Sigmoid colon (tissue), 7 donors: Measurements from ENCODE around the gene APOH. TPM values are rescaled to one million over a fixed set of nuclear protein-coding genes. Genes with fewer than 3 reads are reported as not detected.

ENCODE experiments used
- DNase-seq: peaks from one replicate; pipeline ENCODE4 v3.0.0-alpha.2; 2019
- H3K27ac ChIP-seq, 4 donors: fragments of 200-600 bp; sonication (generic); one replicate each; pipeline ENCODE4 v1.5.1; 2016 to 2019; ENCODE audit warnings: mild to moderate bottlenecking in 1 of 4
- H3K27me3 ChIP-seq, 3 donors: fragments of 200-600 bp; sonication (generic); one replicate each; pipeline ENCODE4 v1.5.1; 2019; ENCODE audit warnings: mild to moderate bottlenecking in 1 of 3
- H3K36me3 ChIP-seq, 4 donors: fragments of 200-600 bp; sonication (generic); one replicate each; pipeline ENCODE4 v1.5.1; 2016 to 2019
- H3K4me1 ChIP-seq, 4 donors: fragments of 200-600 bp; sonication (generic); one replicate each; pipeline ENCODE4 v1.5.1; 2017 to 2019
- H3K4me3 ChIP-seq, 4 donors: fragments of 200-600 bp; sonication (generic); one replicate each; pipeline ENCODE4 v1.5.1; 2017 to 2019; ENCODE audit warnings: mild to moderate bottlenecking in 2 of 4, moderate library complexity in 1 of 4
- H3K9me3 ChIP-seq, 4 donors: fragments of 200-600 bp in 3 of 4; sonication (generic) in 3 of 4; one replicate each; pipeline versions ENCODE4 v1.5.1 to v1.6.1; 2013 to 2019
- CTCF ChIP-seq, 4 experiments: fragments of 450-650 bp in 3 of 4; fragments of 200-600 bp in 1 of 4; IDR thresholded peaks; one replicate each; pipeline ENCODE4 v1.5.1; 2016 to 2019; ENCODE audit warnings: antibody characterized with exemption in 4 of 4, mild to moderate bottlenecking in 3 of 4, moderate library complexity in 2 of 4
- EP300 ChIP-seq, 4 donors: sonication (generic); formaldehyde crosslinking; IDR thresholded peaks; one replicate each; pipeline ENCODE4 v1.6.1; 2017; ENCODE audit warnings: antibody characterized with exemption in 4 of 4
- POLR2A ChIP-seq, 2 donors: fragments of 450-650 bp; IDR thresholded peaks; one replicate each; pipeline ENCODE4 v1.6.1; 2016; ENCODE audit warnings: antibody characterized with exemption in 2 of 2, mild to moderate bottlenecking in 2 of 2, moderate library complexity in 2 of 2
- POLR2AphosphoS5 ChIP-seq, 4 donors: sonication (generic); formaldehyde crosslinking; IDR thresholded peaks; one replicate each; pipeline ENCODE4 v1.6.1; 2017; ENCODE audit warnings: antibody characterized with exemption in 4 of 4
- WGBS, 2 donors: extraction: QIAGEN DNeasy Blood & Tissue Kit; methylation state at CpG; one replicate each; pipeline ENCODE4 v1.1.7; 2013; 5-methylcytosine and 5-hydroxymethylcytosine counted together
- intact Hi-C: fragments of 100-400 bp; cut with DNase I; formaldehyde crosslinking; loops from one replicate; pipeline ENCODE4 v1.15.1; 2023
- polyA plus RNA-seq, 3 donors: library from polyadenylated mRNA; stranded (reverse); fragments of 200-250 nt; gene quantifications; one replicate each; pipeline ENCODE4 v1.2.3, GENCODE V29; 2013
- total RNA-seq, 4 donors: library from RNA; depleted of rRNA; stranded (reverse); fragments of >200 nt; gene quantifications; one replicate each; pipeline ENCODE4 v1.1.0, GENCODE V29; 2016
- donor health status: healthy with polysubstance abuse.
- donor health status: Bipolar disorder and iron deficiency.
- donor health status: healthy.

The APOH gene
- total and polyA plus RNA-seq, 7 donors, result 0.20 to 0.71 TPM; not detected in 5

GRCh38 chr17:66172691-66173223 lies 56.5 kb downstream of the APOH start:
- H3K27ac ChIP-seq, result no peak overlapping the region
- intact Hi-C loops, result no loop called here
- H3K9me3 ChIP-seq, result no peaks in the 10 kb centered on the region
- H3K27me3 ChIP-seq, result no peaks in the 10 kb centered on the region
- no peak overlapping the region for H3K4me3 ChIP-seq
- peaks cover 0 to under 1% (median under 1%) of the 10 kb centered on the region in 4 donors for H3K4me1 ChIP-seq
- H3K36me3 ChIP-seq, result no peaks in the 10 kb centered on the region
- WGBS, 2 donors, result 51 to 92% methylated on average over 2 of the region's 2 CpGs
- no peak for DNase-seq
- TF ChIP-seq POLR2A (IDR thresholded peaks at IDR 0.05) (no peak), EP300 (IDR thresholded peaks at IDR 0.05) (no peak), POLR2AphosphoS5 (IDR thresholded peaks at IDR 0.05) (no peak), CTCF (IDR thresholded peaks at IDR 0.05) (no peak)

GRCh38 chr17:66172144-66172543 lies 57.1 kb downstream of the APOH start:
- WGBS, 2 donors, result 76 to 86% methylated on average over 5 of the region's 5 CpGs
- H3K4me3 ChIP-seq, result no peak overlapping the region
- no peak overlapping the region for H3K27ac ChIP-seq
- peaks cover 0 to 7% (median 5%) of the 10 kb centered on the region in 4 donors for H3K4me1 ChIP-seq
- H3K27me3 ChIP-seq, result no peaks in the 10 kb centered on the region
- H3K9me3 ChIP-seq, result no peaks in the 10 kb centered on the region
- TF ChIP-seq EP300 (IDR thresholded peaks at IDR 0.05), result no peak
- TF ChIP-seq CTCF (IDR thresholded peaks at IDR 0.05), result no peak
- no peak for TF ChIP-seq POLR2AphosphoS5 (IDR thresholded peaks at IDR 0.05)
- no peak for DNase-seq
- no peaks in the 10 kb centered on the region for H3K36me3 ChIP-seq
- intact Hi-C loops, result no loop called here

- WGBS, 2 donors, result 76 to 84% methylated on average over 3 of the region's 3 CpGs
- Histone ChIP-seq H3K36me3 (no peaks in the 10 kb centered on the region), H3K4me1 (peaks cover 0 to 11% (median 9%) of the 10 kb centered on the region in 4 donors), H3K9me3 (no peaks in the 10 kb centered on the region), H3K4me3 (no peak overlapping the region), H3K27ac (no peak overlapping the region), H3K27me3 (no peaks in the 10 kb centered on the region)
- TF ChIP-seq POLR2AphosphoS5 (IDR thresholded peaks at IDR 0.05), result no peak
- TF ChIP-seq EP300 (IDR thresholded peaks at IDR 0.05), result no peak
- no peak for TF ChIP-seq POLR2A (IDR thresholded peaks at IDR 0.05)
- no peak for TF ChIP-seq CTCF (IDR thresholded peaks at IDR 0.05)
- DNase-seq, result no peak
- intact Hi-C loops, result no loop called here
These were observed 57.5 kb downstream of the APOH start for GRCh38 chr17:66171692-66172091.

- H3K9me3 ChIP-seq, result no peaks in the 10 kb centered on the region
- H3K27ac ChIP-seq, result no peak overlapping the region
- DNase-seq, result no peak
- no peak overlapping the region for H3K4me3 ChIP-seq
- no peak for TF ChIP-seq CTCF (IDR thresholded peaks at IDR 0.05)
- no peak for TF ChIP-seq POLR2A (IDR thresholded peaks at IDR 0.05)
- TF ChIP-seq POLR2AphosphoS5 (IDR thresholded peaks at IDR 0.05), result no peak
- no peak for TF ChIP-seq EP300 (IDR thresholded peaks at IDR 0.05)
- H3K36me3 ChIP-seq, result no peaks in the 10 kb centered on the region
- H3K27me3 ChIP-seq, result no peaks in the 10 kb centered on the region
- H3K4me1 ChIP-seq, result peaks cover 0 to 15% (median 12%) of the 10 kb centered on the region in 4 donors
- intact Hi-C loops, result no loop called here
These were observed 58.0 kb downstream of the APOH start for GRCh38 chr17:66171172-66171571.

- intact Hi-C loops, result loop anchor here (5.0 kb wide), 4 partner anchors 448 to 938 kb away; no protein-coding TSS in a partner anchor
These were observed 59.4 kb downstream of the APOH start for GRCh38 chr17:66169839-66170238.

More at GRCh38 chr17:66169839-66170238, 59.4 kb downstream of the APOH start:
- WGBS, 2 donors, result 83 to 94% methylated on average over 3 of the region's 3 CpGs
- H3K4me3 ChIP-seq, result no peak overlapping the region
- no peaks in the 10 kb centered on the region for H3K9me3 ChIP-seq
- no peak overlapping the region for H3K27ac ChIP-seq
- H3K4me1 ChIP-seq, result peaks cover 0 to 15% (median 12%) of the 10 kb centered on the region in 4 donors
- DNase-seq, result no peak
- H3K36me3 ChIP-seq, result no peaks in the 10 kb centered on the region
- H3K27me3 ChIP-seq, result no peaks in the 10 kb centered on the region
- TF ChIP-seq POLR2AphosphoS5 (IDR thresholded peaks at IDR 0.05), result no peak
- TF ChIP-seq EP300 (IDR thresholded peaks at IDR 0.05), result no peak
